Cardiac septum (tissue), 1 donor: ENCODE measurements around the gene GNAS. TPM values are rescaled to one million over a fixed set of nuclear protein-coding genes. Genes with fewer than 3 reads are reported as not detected.
"Not testable (repeated sequence)": the region's sequence is repeated elsewhere in the genome, so short reads cannot be mapped to it uniquely, and the experiment has no call there.

Experiments used
- DNase-seq: peaks from one replicate; pipeline ENCODE4 v3.0.0-alpha.2; 2020; ENCODE audit warnings: low spot score
- intact Hi-C: fragments of 100-400 bp; cut with DNase I; formaldehyde crosslinking; loops from one replicate; pipeline ENCODE4 v1.14.0; 2022
- microRNA-seq: library from miRNA; unstranded; fragments of <30 nt; microRNA quantifications from one replicate; pipeline ENCODE4 v1.2.0, GENCODE V29; 2020
- total RNA-seq: library from RNA; stranded (reverse); fragmentation: NEBNext Ultra II Directional; extraction: Animal tissue kit (Norgen Biotek cat#: 25700); gene quantifications from one replicate; pipeline ENCODE4 v1.2.1, GENCODE V29; 2021
- donor health status: DM: no; HTN: no; CAD: no.

GNAS gene
- total RNA-seq, 1 donor from 2014 or later, result 1,579 TPM

- DNase-seq, result no peak
- intact Hi-C loops, result no loop called here
Measured at GRCh38 chr20:58944610-58945009, 92.1 kb downstream of the GNAS start.

GRCh38 chr20:58945965-58946631, 93.6 kb downstream of the GNAS start:
- no peak for DNase-seq
- intact Hi-C loops, result no loop called here

GRCh38 chr20:58947797-58948388, 95.4 kb downstream of the GNAS start:
- DNase-seq, intact Hi-C loops: not testable (repeated sequence)

- intact Hi-C loops, result no loop called here
- no peak for DNase-seq
Measured at GRCh38 chr20:58950603-58951002, 98.1 kb downstream of the GNAS start.

- intact Hi-C loops, result no loop called here
- no peak for DNase-seq
Measured at GRCh38 chr20:58953050-58953449, 100.5 kb downstream of the GNAS start.

- no peak for DNase-seq
- intact Hi-C loops, result no loop called here
Measured at GRCh38 chr20:58956078-58956477, 103.6 kb downstream of the GNAS start.

- DNase-seq, result no peak
- intact Hi-C loops, result no loop called here
Measured at GRCh38 chr20:58959652-58960051, 107.1 kb downstream of the GNAS start.

Small RNA genes lying within 50 kb of the gene (microRNA-seq; reads per million reads assigned to microRNA genes)
- not detected for gene MIR298

Other genes with a start within 250 kb of the GNAS start
- gene STX16, start 201.4 kb upstream of the GNAS start, total RNA-seq, result 33.1 TPM
- 31.5 TPM for gene NPEPL1, start 159.9 kb upstream of the GNAS start, total RNA-seq
- gene GNAS-AS1, start 1.8 kb upstream of the GNAS start, total RNA-seq, result 0.75 TPM
- 34.7 TPM for gene NELFCD, start 128.5 kb downstream of the GNAS start, total RNA-seq
- gene CTSZ, start 154.5 kb downstream of the GNAS start, total RNA-seq, result 157 TPM
- gene TUBB1, start 166.7 kb downstream of the GNAS start, total RNA-seq, result 0.54 TPM
- gene ATP5F1E, start 179.6 kb downstream of the GNAS start, total RNA-seq, result 123 TPM
- gene PRELID3B, start 190.1 kb downstream of the GNAS start, total RNA-seq, result 41.4 TPM